Progenitor cell of endocrine pancreas (in vitro differentiated cells): ENCODE measurements around the gene SRCAP. TPM values are rescaled to one million over a fixed set of nuclear protein-coding genes. Genes with fewer than 3 reads are reported as not detected.
A peak's percentile ranks its signal among the peaks of the same experiment; 100 is the strongest.

Source experiments
- DNase-seq: peaks from one replicate; pipeline ENCODE4 v3.0.0; 2021; ENCODE audit warnings: low spot score; ENCODE audit not compliant: unreplicated experiment
- H3K27ac Mint-ChIP-seq: 2 replicates; pipeline ENCODE4 v1.8.0; 2021; ENCODE audit warnings: mild to moderate bottlenecking, moderate library complexity, mixed read lengths
- H3K27me3 Mint-ChIP-seq: 2 replicates; pipeline ENCODE4 v1.8.0; 2021; ENCODE audit warnings: mixed read lengths
- H3K36me3 Mint-ChIP-seq: 2 replicates; pipeline ENCODE4 v1.8.0; 2022; ENCODE audit warnings: mixed read lengths; ENCODE audit not compliant: insufficient read depth
- H3K4me1 Mint-ChIP-seq: 2 replicates; pipeline ENCODE4 v1.8.0; 2021; ENCODE audit warnings: low read depth, mixed read lengths
- H3K4me3 Mint-ChIP-seq: 2 replicates; pipeline ENCODE4 v1.8.0; 2021; ENCODE audit warnings: low read depth, mild to moderate bottlenecking, moderate library complexity, mixed read lengths
- H3K9me3 Mint-ChIP-seq: 2 replicates; pipeline ENCODE4 v1.8.0; 2021; ENCODE audit warnings: low read depth, mixed read lengths
- total RNA-seq: library from RNA; stranded (reverse); gene quantifications from 2 replicates; pipeline ENCODE4 v1.2.1, GENCODE V29; 2021
- TF ChIP-seq, protein P1 (sequence below): fragments of 200-600 bp; sonication (generic); IDR thresholded peaks from one replicate; pipeline ENCODE4 v1.5.0; 2021; ENCODE audit warnings: antibody characterized with exemption, mild to moderate bottlenecking; ENCODE audit not compliant: unreplicated experiment

Gene SRCAP
- total RNA-seq, 1 donor from 2014 or later = 104 TPM

DNA sequence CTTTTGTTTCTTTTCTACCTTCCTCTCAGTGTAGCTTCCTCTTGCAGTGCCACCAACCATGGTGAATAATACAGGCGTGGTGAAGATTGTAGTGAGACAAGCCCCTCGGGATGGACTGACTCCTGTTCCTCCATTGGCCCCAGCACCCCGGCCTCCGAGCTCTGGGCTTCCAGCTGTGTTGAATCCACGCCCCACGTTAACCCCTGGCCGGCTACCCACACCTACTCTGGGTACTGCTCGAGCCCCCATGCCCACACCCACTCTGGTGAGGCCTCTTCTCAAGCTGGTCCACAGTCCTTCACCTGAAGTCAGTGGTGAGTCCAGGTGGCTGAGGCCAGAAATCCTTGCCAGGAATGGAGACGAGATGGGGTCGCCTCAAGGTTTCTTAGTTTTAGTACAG, 23.9 kb downstream of the SRCAP start:
- TF ChIP-seq, protein P1, sequence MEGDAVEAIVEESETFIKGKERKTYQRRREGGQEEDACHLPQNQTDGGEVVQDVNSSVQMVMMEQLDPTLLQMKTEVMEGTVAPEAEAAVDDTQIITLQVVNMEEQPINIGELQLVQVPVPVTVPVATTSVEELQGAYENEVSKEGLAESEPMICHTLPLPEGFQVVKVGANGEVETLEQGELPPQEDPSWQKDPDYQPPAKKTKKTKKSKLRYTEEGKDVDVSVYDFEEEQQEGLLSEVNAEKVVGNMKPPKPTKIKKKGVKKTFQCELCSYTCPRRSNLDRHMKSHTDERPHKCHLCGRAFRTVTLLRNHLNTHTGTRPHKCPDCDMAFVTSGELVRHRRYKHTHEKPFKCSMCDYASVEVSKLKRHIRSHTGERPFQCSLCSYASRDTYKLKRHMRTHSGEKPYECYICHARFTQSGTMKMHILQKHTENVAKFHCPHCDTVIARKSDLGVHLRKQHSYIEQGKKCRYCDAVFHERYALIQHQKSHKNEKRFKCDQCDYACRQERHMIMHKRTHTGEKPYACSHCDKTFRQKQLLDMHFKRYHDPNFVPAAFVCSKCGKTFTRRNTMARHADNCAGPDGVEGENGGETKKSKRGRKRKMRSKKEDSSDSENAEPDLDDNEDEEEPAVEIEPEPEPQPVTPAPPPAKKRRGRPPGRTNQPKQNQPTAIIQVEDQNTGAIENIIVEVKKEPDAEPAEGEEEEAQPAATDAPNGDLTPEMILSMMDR = no peak
- Mint-ChIP-seq H3K4me1 (peaks cover 1% of the 10 kb centered on the region), H3K27me3 (no peaks in the 10 kb centered on the region), H3K4me3 (no peak overlapping the region), H3K9me3 (no peaks in the 10 kb centered on the region), H3K36me3 (peaks cover 37% of the 10 kb centered on the region), H3K27ac (peak overlapping the region; percentile 73)
- DNase-seq = no peak

GRCh38 chr16:30723725-30724355, 24.9 kb downstream of the SRCAP start:
- H3K4me1 Mint-ChIP-seq = peaks cover 1% of the 10 kb centered on the region
- no peak overlapping the region for H3K4me3 Mint-ChIP-seq
- no peaks in the 10 kb centered on the region for H3K27me3 Mint-ChIP-seq
- DNase-seq = no peak
- TF ChIP-seq, protein P1 = no peak
- H3K27ac Mint-ChIP-seq = peak overlapping the region; percentile 15
- H3K9me3 Mint-ChIP-seq = no peaks in the 10 kb centered on the region
- peaks cover 43% of the 10 kb centered on the region for H3K36me3 Mint-ChIP-seq

GRCh38 chr16:30724641-30725417, 25.9 kb downstream of the SRCAP start:
- no peak for DNase-seq
- Mint-ChIP-seq H3K27me3 (no peaks in the 10 kb centered on the region), H3K27ac (no peak overlapping the region), H3K9me3 (no peaks in the 10 kb centered on the region), H3K4me1 (peaks cover 1% of the 10 kb centered on the region), H3K4me3 (no peak overlapping the region), H3K36me3 (peaks cover 46% of the 10 kb centered on the region)
- TF ChIP-seq, protein P1 = no peak

DNA sequence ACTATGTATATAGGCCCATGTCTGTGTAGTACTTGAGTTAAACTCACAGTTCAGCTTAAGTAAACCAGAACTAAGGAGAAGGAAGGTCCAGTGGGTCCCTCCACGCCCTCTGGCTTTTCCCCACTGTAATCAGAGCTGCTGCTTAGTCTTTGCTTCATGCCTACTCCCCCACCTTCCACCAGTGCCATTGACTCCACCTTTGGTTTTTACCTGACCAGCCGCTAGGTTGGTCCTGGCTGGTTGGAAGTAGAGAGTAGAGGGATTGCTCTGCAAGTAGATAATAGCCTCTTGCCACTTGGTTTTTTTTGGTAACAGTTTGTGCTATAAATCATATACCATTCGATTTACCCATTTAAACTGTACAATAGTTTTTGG, 26.4 kb downstream of the SRCAP start:
- DNase-seq = no peak
- TF ChIP-seq, protein P1 = no peak
- peaks cover 50% of the 10 kb centered on the region for H3K36me3 Mint-ChIP-seq
- H3K4me3 Mint-ChIP-seq = no peak overlapping the region
- no peaks in the 10 kb centered on the region for H3K9me3 Mint-ChIP-seq
- H3K27me3 Mint-ChIP-seq = no peaks in the 10 kb centered on the region
- no peak overlapping the region for H3K27ac Mint-ChIP-seq
- H3K4me1 Mint-ChIP-seq = peaks cover 1% of the 10 kb centered on the region

- Mint-ChIP-seq H3K36me3 (peaks cover 42% of the 10 kb centered on the region), H3K9me3 (no peaks in the 10 kb centered on the region), H3K4me3 (no peak overlapping the region), H3K27ac (peak overlapping the region; percentile 52), H3K4me1 (peaks cover 1% of the 10 kb centered on the region), H3K27me3 (no peaks in the 10 kb centered on the region)
- TF ChIP-seq, protein P1 = no peak
- no peak for DNase-seq
These were observed 29.4 kb downstream of the SRCAP start for GRCh38 chr16:30728321-30728720.
